Measurements from ENCODE around the gene COX18. TPM values are rescaled to one million over a fixed set of nuclear protein-coding genes. Genes with fewer than 3 reads are reported as not detected.

Gene COX18
- total RNA-seq, 1 donor from 2014 or later: 16.8 TPM

- Mint-ChIP-seq H3K9me3 (peaks cover 10% of the 10 kb centered on the region), H3K27ac (no peak overlapping the region), H3K27me3 (peaks cover 4% of the 10 kb centered on the region), H3K4me3 (no peak overlapping the region), H3K36me3 (no peaks in the 10 kb centered on the region), H3K4me1 (ENCODE audit: unreplicated experiment) (no peaks in the 10 kb centered on the region)
- DNase-seq (ENCODE audit: extremely low spot score, unreplicated experiment): no peak
- TF ChIP-seq CTCF (conservative IDR thresholded peaks at IDR 0.05): no peak
These were observed 34.6 kb downstream of the COX18 start for GRCh38 chr4:73034896-73035295.

GRCh38 chr4:73028621-73029020 lies 40.9 kb downstream of the COX18 start:
- peaks cover 7% of the 10 kb centered on the region for H3K9me3 Mint-ChIP-seq
- no peak for DNase-seq (ENCODE audit: extremely low spot score, unreplicated experiment)
- no peaks in the 10 kb centered on the region for H3K36me3 Mint-ChIP-seq
- H3K27me3 Mint-ChIP-seq: peaks cover 6% of the 10 kb centered on the region
- no peak for TF ChIP-seq CTCF (conservative IDR thresholded peaks at IDR 0.05)
- H3K4me3 Mint-ChIP-seq: no peak overlapping the region
- no peak overlapping the region for H3K27ac Mint-ChIP-seq
- H3K4me1 Mint-ChIP-seq (ENCODE audit: unreplicated experiment): no peaks in the 10 kb centered on the region

GRCh38 chr4:73021634-73022033 lies 47.9 kb downstream of the COX18 start:
- no peaks in the 10 kb centered on the region for H3K9me3 Mint-ChIP-seq
- H3K27ac Mint-ChIP-seq: no peak overlapping the region
- no peak for DNase-seq (ENCODE audit: extremely low spot score, unreplicated experiment)
- H3K27me3 Mint-ChIP-seq: peaks cover 9% of the 10 kb centered on the region
- no peak overlapping the region for H3K4me3 Mint-ChIP-seq
- peak; percentile 65 for TF ChIP-seq CTCF (conservative IDR thresholded peaks at IDR 0.05)
- H3K36me3 Mint-ChIP-seq: no peaks in the 10 kb centered on the region
- H3K4me1 Mint-ChIP-seq (ENCODE audit: unreplicated experiment): no peaks in the 10 kb centered on the region

GRCh38 chr4:73019462-73020047 lies 50.0 kb downstream of the COX18 start:
- no peak overlapping the region for H3K4me3 Mint-ChIP-seq
- DNase-seq (ENCODE audit: extremely low spot score, unreplicated experiment): no peak
- no peaks in the 10 kb centered on the region for H3K36me3 Mint-ChIP-seq
- H3K9me3 Mint-ChIP-seq: no peaks in the 10 kb centered on the region
- H3K27ac Mint-ChIP-seq: no peak overlapping the region
- no peaks in the 10 kb centered on the region for H3K4me1 Mint-ChIP-seq (ENCODE audit: unreplicated experiment)
- peaks cover 10% of the 10 kb centered on the region for H3K27me3 Mint-ChIP-seq
- peak; percentile 93 for TF ChIP-seq CTCF (conservative IDR thresholded peaks at IDR 0.05)

GRCh38 chr4:73018595-73018994 lies 50.9 kb downstream of the COX18 start:
- Mint-ChIP-seq H3K4me3 (no peak overlapping the region), H3K9me3 (no peaks in the 10 kb centered on the region), H3K27ac (no peak overlapping the region), H3K4me1 (ENCODE audit: unreplicated experiment) (no peaks in the 10 kb centered on the region), H3K27me3 (peaks cover 7% of the 10 kb centered on the region), H3K36me3 (no peaks in the 10 kb centered on the region)
- no peak for TF ChIP-seq CTCF (conservative IDR thresholded peaks at IDR 0.05)
- DNase-seq (ENCODE audit: extremely low spot score, unreplicated experiment): no peak

GRCh38 chr4:73013310-73013709 lies 56.2 kb downstream of the COX18 start:
- Mint-ChIP-seq H3K4me1 (ENCODE audit: unreplicated experiment) (no peaks in the 10 kb centered on the region), H3K27ac (no peak overlapping the region), H3K9me3 (no peaks in the 10 kb centered on the region), H3K4me3 (no peak overlapping the region), H3K36me3 (no peaks in the 10 kb centered on the region), H3K27me3 (peaks cover 4% of the 10 kb centered on the region)
- no peak for DNase-seq (ENCODE audit: extremely low spot score, unreplicated experiment)
- TF ChIP-seq CTCF (conservative IDR thresholded peaks at IDR 0.05): no peak
